Mucosa of rectum (tissue), 2 donors: ENCODE data around the gene EGLN1.

Experiments used
- H3K27ac ChIP-seq, 2 donors: one replicate each; pipeline ENCODE4 v1.7.0; 2013; ENCODE audit warnings: inconsistent platforms in 2 of 2, low read depth in 2 of 2, low read length in 2 of 2
- H3K27me3 ChIP-seq, 2 donors: one replicate each; pipeline ENCODE4 v1.7.0; 2013; ENCODE audit warnings: low read length in 2 of 2; ENCODE audit not compliant: control insufficient read depth in 2 of 2, insufficient read depth in 2 of 2
- H3K36me3 ChIP-seq, 2 donors: one replicate each; pipeline ENCODE4 v1.7.0; 2013; ENCODE audit warnings: low read length in 2 of 2; ENCODE audit not compliant: control insufficient read depth in 2 of 2, insufficient read depth in 2 of 2
- H3K4me1 ChIP-seq, 2 donors: one replicate each; pipeline ENCODE4 v1.7.0; 2013; ENCODE audit warnings: low read length in 2 of 2, mild to moderate bottlenecking in 1 of 2; ENCODE audit not compliant: control insufficient read depth in 2 of 2, insufficient read depth in 2 of 2
- H3K4me3 ChIP-seq, 2 donors: one replicate each; pipeline ENCODE4 v1.7.0; 2013; ENCODE audit warnings: low read length in 2 of 2
- H3K9ac ChIP-seq, 2 donors: one replicate each; pipeline ENCODE4 v1.7.0; 2013; ENCODE audit warnings: low read length in 2 of 2, low read depth in 1 of 2, mild to moderate bottlenecking in 1 of 2
- H3K9me3 ChIP-seq, 2 donors: one replicate each; pipeline ENCODE4 v1.7.0; 2013; ENCODE audit warnings: low read length in 2 of 2; ENCODE audit not compliant: control insufficient read depth in 2 of 2
- donor health status: healthy.
- donor health status: Normal muscosa, but diverticular disease.

EGLN1 gene

GRCh38 chr1:231415018-231415583 lies 7.0 kb downstream of the EGLN1 start:
- Histone ChIP-seq H3K4me3 (no peak overlapping the region), H3K9ac (no peak overlapping the region), H3K27me3 (no peaks in the 10 kb centered on the region), H3K9me3 (no peaks in the 10 kb centered on the region), H3K4me1 (peaks cover 11 to 35% of the 10 kb centered on the region in 2 donors), H3K27ac (no peak overlapping the region), H3K36me3 (no peaks in the 10 kb centered on the region)

- Histone ChIP-seq H3K36me3 (no peaks in the 10 kb centered on the region), H3K9me3 (no peaks in the 10 kb centered on the region), H3K27me3 (no peaks in the 10 kb centered on the region), H3K4me3 (no peak overlapping the region), H3K27ac (no peak overlapping the region), H3K4me1 (peaks cover 15 to 36% of the 10 kb centered on the region in 2 donors), H3K9ac (no peak overlapping the region)
Observed at GRCh38 chr1:231414260-231415016, 7.6 kb downstream of the EGLN1 start.

DNA sequence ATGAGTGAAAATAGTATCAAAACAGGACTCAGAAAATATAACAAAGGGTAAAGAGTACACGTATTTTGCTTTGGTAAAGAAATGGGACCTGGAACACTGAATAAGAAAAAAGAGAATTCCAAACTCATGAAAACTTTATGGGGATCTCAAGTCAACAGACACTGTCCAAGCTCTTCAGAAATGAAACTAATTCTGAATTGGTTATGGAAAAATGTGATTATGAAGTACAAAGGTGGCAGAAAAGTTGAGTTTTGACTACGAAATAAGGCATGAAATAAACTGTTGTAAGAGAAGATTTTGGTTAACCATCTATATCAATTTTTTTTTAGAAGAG lies 8.4 kb downstream of the EGLN1 start:
- H3K4me1 ChIP-seq, result peaks cover 18 to 34% of the 10 kb centered on the region in 2 donors

DNA sequence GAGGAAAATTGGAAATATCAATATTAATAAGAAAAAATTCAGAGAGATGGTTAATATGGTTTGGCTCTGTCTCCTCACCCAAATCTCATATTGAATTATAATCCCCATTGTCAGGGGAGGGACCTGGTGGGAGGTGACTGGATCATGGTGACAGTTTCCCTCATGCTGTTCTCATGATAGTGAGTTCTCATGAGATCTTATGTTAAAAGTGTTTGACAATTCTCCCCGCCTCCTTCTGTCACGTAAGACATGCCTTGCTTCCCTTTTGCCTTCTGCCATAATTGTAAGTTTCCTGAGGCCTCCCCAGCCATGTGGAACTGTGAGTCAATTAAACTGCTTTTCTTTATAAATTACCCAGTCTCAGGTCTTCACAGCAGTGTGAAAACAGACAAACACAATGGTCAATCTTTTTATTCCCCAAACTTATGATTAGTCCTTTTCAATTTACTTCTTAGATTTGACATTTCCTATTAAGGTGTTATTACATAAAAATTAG lies 11.0 kb downstream of the EGLN1 start:
- Histone ChIP-seq H3K4me3 (no peak overlapping the region), H3K27me3 (no peaks in the 10 kb centered on the region), H3K9me3 (no peaks in the 10 kb centered on the region), H3K27ac (no peak overlapping the region), H3K36me3 (peaks cover 0 to 2% of the 10 kb centered on the region in 2 donors), H3K9ac (no peak overlapping the region), H3K4me1 (peaks cover 19 to 28% of the 10 kb centered on the region in 2 donors)

More for the DNA sequence above, 8.4 kb downstream of the EGLN1 start:
- Histone ChIP-seq H3K4me3 (no peak overlapping the region), H3K36me3 (no peaks in the 10 kb centered on the region), H3K27me3 (no peaks in the 10 kb centered on the region), H3K9me3 (no peaks in the 10 kb centered on the region), H3K27ac (no peak overlapping the region), H3K9ac (no peak overlapping the region)

DNA sequence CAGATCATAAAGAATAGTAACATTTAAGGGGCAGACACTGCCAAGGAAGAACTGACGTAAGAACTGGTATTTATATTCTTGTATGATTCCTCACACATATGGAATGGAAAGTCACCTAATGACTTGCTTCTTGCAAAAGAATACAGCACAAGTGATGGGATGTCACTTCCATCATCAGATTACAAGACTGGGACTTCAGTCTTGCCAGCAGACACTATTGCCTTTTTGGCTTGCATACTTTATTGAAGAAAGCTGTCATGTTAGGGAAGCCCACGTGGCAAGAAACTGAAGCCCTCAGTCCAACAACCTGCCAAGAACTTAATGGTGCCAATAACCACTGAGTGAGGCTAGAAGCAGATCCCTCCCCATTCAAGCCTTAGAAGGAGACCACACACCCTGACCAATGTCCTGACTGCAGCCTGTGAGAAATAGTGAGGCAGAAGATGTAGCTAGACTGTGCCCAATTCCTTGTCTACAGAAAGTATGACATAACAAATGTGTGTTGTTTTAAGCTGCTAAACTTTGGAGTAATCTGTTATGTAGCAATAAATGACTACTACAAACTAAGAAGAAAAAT lies 12.0 kb downstream of the EGLN1 start:
- H3K9me3 ChIP-seq, result no peaks in the 10 kb centered on the region
- no peaks in the 10 kb centered on the region for H3K27me3 ChIP-seq
- H3K27ac ChIP-seq, result no peak overlapping the region
- H3K9ac ChIP-seq, result no peak overlapping the region
- no peak overlapping the region for H3K4me3 ChIP-seq
- H3K4me1 ChIP-seq, result peaks cover 19 to 28% of the 10 kb centered on the region in 2 donors
- H3K36me3 ChIP-seq, result peaks cover 0 to 2% of the 10 kb centered on the region in 2 donors

DNA sequence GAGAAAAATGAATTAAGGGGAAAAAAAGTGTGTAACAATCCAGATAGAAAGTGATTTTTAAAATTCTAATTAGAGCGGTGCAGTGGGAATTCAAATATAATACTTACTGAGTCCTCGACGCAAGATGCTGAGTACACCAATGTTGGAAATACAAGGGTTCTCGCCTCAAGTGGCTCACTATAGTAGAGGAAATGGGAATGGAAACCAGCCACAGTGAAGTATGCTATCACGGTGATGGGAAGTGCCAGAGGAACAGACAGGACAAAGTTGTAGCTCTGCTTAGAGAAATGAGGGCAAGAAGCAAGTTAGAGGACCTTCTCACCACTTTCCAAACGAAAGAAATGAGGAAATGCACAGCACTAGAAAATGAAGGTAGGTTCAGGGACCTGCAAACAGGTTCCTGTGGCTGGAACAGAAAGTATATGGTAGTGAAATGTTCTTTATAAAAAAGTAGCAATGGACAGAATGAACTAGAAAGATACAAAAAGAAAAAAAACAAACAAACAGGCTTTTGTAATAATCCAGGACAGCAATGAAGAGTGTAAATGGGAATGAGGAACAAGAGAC lies 13.5 kb downstream of the EGLN1 start:
- no peaks in the 10 kb centered on the region for H3K9me3 ChIP-seq
- H3K9ac ChIP-seq, result no peak overlapping the region
- peaks cover 0 to 2% of the 10 kb centered on the region in 2 donors for H3K36me3 ChIP-seq
- H3K4me1 ChIP-seq, result peaks cover 19 to 28% of the 10 kb centered on the region in 2 donors
- no peaks in the 10 kb centered on the region for H3K27me3 ChIP-seq
- peak overlapping the region; percentile 58 to 70 for H3K27ac ChIP-seq
- peak overlapping the region in 1 of 2 donors; percentile 28 for H3K4me3 ChIP-seq

GRCh38 chr1:231407547-231408396 lies 14.3 kb downstream of the EGLN1 start:
- Histone ChIP-seq H3K36me3 (peaks cover 0 to 2% of the 10 kb centered on the region in 2 donors), H3K9me3 (no peaks in the 10 kb centered on the region), H3K4me3 (peak overlapping the region in 1 of 2 donors; percentile 38), H3K27me3 (no peaks in the 10 kb centered on the region), H3K4me1 (peaks cover 19 to 28% of the 10 kb centered on the region in 2 donors), H3K9ac (no peak overlapping the region), H3K27ac (peak overlapping the region; percentile 58 to 70)

GRCh38 chr1:231407049-231407448 lies 15.0 kb downstream of the EGLN1 start:
- H3K4me3 ChIP-seq, result no peak overlapping the region
- H3K36me3 ChIP-seq, result peaks cover 0 to 2% of the 10 kb centered on the region in 2 donors
- H3K27me3 ChIP-seq, result no peaks in the 10 kb centered on the region
- H3K9ac ChIP-seq, result no peak overlapping the region
- H3K9me3 ChIP-seq, result no peaks in the 10 kb centered on the region
- H3K4me1 ChIP-seq, result peaks cover 19 to 28% of the 10 kb centered on the region in 2 donors
- H3K27ac ChIP-seq, result peak overlapping the region in 1 of 2 donors; percentile 70

GRCh38 chr1:231404318-231404717 lies 17.8 kb downstream of the EGLN1 start:
- Histone ChIP-seq H3K27ac (no peak overlapping the region), H3K4me1 (peaks cover 13 to 18% of the 10 kb centered on the region in 2 donors), H3K9ac (no peak overlapping the region), H3K9me3 (no peaks in the 10 kb centered on the region), H3K36me3 (peaks cover 0 to 4% of the 10 kb centered on the region in 2 donors), H3K27me3 (no peaks in the 10 kb centered on the region), H3K4me3 (no peak overlapping the region)
